ENCODE measurements around the gene XRCC1. TPM values are rescaled to one million over a fixed set of nuclear protein-coding genes. Genes with fewer than 3 reads are reported as not detected.

XRCC1 gene
- total and polyA plus RNA-seq, 2 of the 4 experiments (the other 2 are of a cell fraction) = 12.5 to 21.3 TPM

- Histone ChIP-seq H2BK120ac (ENCODE audit: low read depth, low read length) (no peak overlapping the region), H4K20me1 (ENCODE audit: insufficient read depth, low read length) (no peaks in the 10 kb centered on the region), H3K18ac (ENCODE audit: low read depth, low read length) (no peak overlapping the region), H2AFZ (replicated peaks; ENCODE audit: low read length, poor library complexity) (no peak overlapping the region), H3K4me1 (ENCODE audit: control insufficient read depth, insufficient read depth, low read length) (peaks cover 9% of the 10 kb centered on the region), H3K4me3 (ENCODE audit: insufficient read depth, low read depth, low read length) (no peak overlapping the region), H2BK15ac (ENCODE audit: low read depth, low read length) (no peak overlapping the region), H4K91ac (ENCODE audit: insufficient read depth, low read depth, low read length) (no peak overlapping the region), H3K27me3 (ENCODE audit: control insufficient read depth, insufficient read depth, low read length) (no peaks in the 10 kb centered on the region), H2AK9ac (replicated peaks; ENCODE audit: low read depth, low read length, poor library complexity) (peak overlapping the region; percentile 3), H3K79me1 (ENCODE audit: low read depth in 1 of 2, low read length in 2 of 2) (peaks cover 29 to 63% of the 10 kb centered on the region in 2 experiments; a peak in 3 of 4 replicates), H3K56ac (ENCODE audit: extremely low read depth, insufficient read depth, low read length) (no peak overlapping the region), H3K9ac (ENCODE audit: low read depth, low read length) (no peak overlapping the region), H3K27ac (ENCODE audit: insufficient read depth, low read length) (no peak overlapping the region), H3K9me1 (ENCODE audit: insufficient read depth, low read length) (no peaks in the 10 kb centered on the region), H3K14ac (replicated peaks; ENCODE audit: low read depth, low read length) (no peak overlapping the region), H4K5ac (ENCODE audit: low read depth, low read length) (no peak overlapping the region), H2BK20ac (ENCODE audit: low read depth, low read length) (no peak overlapping the region), H3K4ac (ENCODE audit: low read depth, low read length) (no peak overlapping the region), H3K9me3 (ENCODE audit: control insufficient read depth, insufficient read depth, low read length) (no peaks in the 10 kb centered on the region), H4K8ac (ENCODE audit: low read depth in 2 of 2, low read length in 2 of 2) (no peak overlapping the region), H2AK5ac (ENCODE audit: low read depth, low read length) (no peak overlapping the region), H2BK5ac (ENCODE audit: low read depth, low read length, poor library complexity, severe bottlenecking) (no peak overlapping the region), H3K36me3 (ENCODE audit: control insufficient read depth, insufficient read depth, low read length) (peaks cover 24% of the 10 kb centered on the region), H3K4me2 (ENCODE audit: low read depth, low read length) (peak overlapping the region; percentile 43; the same call in 1 of the 2 replicates), H3K23ac (ENCODE audit: low read depth, low read length) (no peak overlapping the region)
- DNase-seq = no peak
- intact Hi-C loops (cut with micrococcal nuclease) (loop anchor here (1.0 to 2.0 kb wide), 2 partner anchors 55 to 187 kb away; no protein-coding TSS in a partner anchor), in situ Hi-C loops (cut with MboI; ENCODE audit: low sequenced_read_pairs) (no loop called here), dilution Hi-C loops (cut with HindIII; ENCODE audit: low sequenced_read_pairs, unreplicated experiment) (no loop called here)
- POLR2A ChIA-PET (ENCODE audit: unreplicated experiment) = no interaction called here
- WGBS, 2 experiments (ENCODE audit: extremely low coverage in 2 of 2, insufficient read length in 1 of 2) = no CpG with 5 or more reads among the region's 5 CpGs
- TF ChIP-seq RCOR1 (IDR thresholded peaks at IDR 0.05; ENCODE audit: insufficient replicate concordance, low read length) (no peak), RAD21 (IDR thresholded peaks at IDR 0.05; ENCODE audit: low read length) (no peak), NFE2L2 (IDR thresholded peaks at IDR 0.05; ENCODE audit: low read depth, low read length) (no peak), USF2 (IDR thresholded peaks at IDR 0.05; ENCODE audit: low read depth, low read length) (no peak), MXI1 (IDR thresholded peaks at IDR 0.05; ENCODE audit: borderline replicate concordance, low read depth, low read length) (no peak), BHLHE40 (IDR thresholded peaks at IDR 0.05; ENCODE audit: low read depth, low read length) (no peak), ELK1 (IDR thresholded peaks at IDR 0.05; ENCODE audit: borderline replicate concordance, low read depth, low read length) (no peak), FOS (IDR thresholded peaks at IDR 0.05; ENCODE audit: low read depth, low read length) (no peak), MAFK (IDR thresholded peaks at IDR 0.05; ENCODE audit: low read depth, low read length) (no peak), CHD1 (IDR thresholded peaks at IDR 0.05; ENCODE audit: low read depth, low read length) (no peak)
- CTCF ChIA-PET = no interaction called here
- no peak for ATAC-seq (ENCODE audit: low read depth)
- BruUV-seq (replicated peaks) = no TSS peak
Observed at GRCh38 chr19:43597876-43598275, 22.5 kb upstream of the XRCC1 start.
